Measurements from ENCODE around the gene AFF3.
"Not testable (repeated sequence)": the region's sequence is repeated elsewhere in the genome, so short reads cannot be mapped to it uniquely, and the experiment has no call there.

Gene AFF3

GRCh38 chr2:100106460-100106859 is 35.9 kb downstream of the AFF3 start:
- H3K27me3 ChIP-seq (ENCODE audit: low read depth, low read length): no peaks in the 10 kb centered on the region
- peaks cover 16% of the 10 kb centered on the region for H3K36me3 ChIP-seq (replicated peaks; ENCODE audit: low read depth, low read length)
- H2AFZ ChIP-seq (ENCODE audit: low read depth, low read length): no peak overlapping the region
- no peak overlapping the region for H3K27ac ChIP-seq (ENCODE audit: low read length)
- peak overlapping the region; percentile 82 for H3K4me3 ChIP-seq (ENCODE audit: low read length)
- peaks cover 51% of the 10 kb centered on the region for H3K4me1 ChIP-seq (ENCODE audit: low read length)
- no peaks in the 10 kb centered on the region for H3K9me3 ChIP-seq (ENCODE audit: insufficient read depth, low read length)
- peak overlapping the region; percentile 89 for H3K9ac ChIP-seq (ENCODE audit: low read length)
- H4K20me1 ChIP-seq (ENCODE audit: insufficient read depth, low read length): peaks cover 27% of the 10 kb centered on the region; the same call in 1 of the 2 replicates
- TF ChIP-seq EZH2phosphoT487 (IDR thresholded peaks at IDR 0.05; ENCODE audit: low read depth): no peak
- no peak for TF ChIP-seq CTCF (IDR thresholded peaks at IDR 0.05; ENCODE audit: low read depth, low read length)
- peaks cover 34% of the 10 kb centered on the region for H3K79me2 ChIP-seq (ENCODE audit: low read length)
- H3K4me2 ChIP-seq (ENCODE audit: low read length): peak overlapping the region; percentile 99

- H3K4me2 ChIP-seq (ENCODE audit: low read length): peak overlapping the region; percentile 99
- peak overlapping the region; percentile 76 for H3K27ac ChIP-seq (ENCODE audit: low read length)
- peaks cover 15% of the 10 kb centered on the region for H3K36me3 ChIP-seq (replicated peaks; ENCODE audit: low read depth, low read length)
- H3K4me1 ChIP-seq (ENCODE audit: low read length): peaks cover 43% of the 10 kb centered on the region
- no peak overlapping the region for H2AFZ ChIP-seq (ENCODE audit: low read depth, low read length)
- peak overlapping the region; percentile 89 for H3K9ac ChIP-seq (ENCODE audit: low read length)
- peaks cover 27% of the 10 kb centered on the region; the same call in 1 of the 2 replicates for H4K20me1 ChIP-seq (ENCODE audit: insufficient read depth, low read length)
- H3K27me3 ChIP-seq (ENCODE audit: low read depth, low read length): no peaks in the 10 kb centered on the region
- H3K79me2 ChIP-seq (ENCODE audit: low read length): peaks cover 32% of the 10 kb centered on the region
- no peak for TF ChIP-seq EZH2phosphoT487 (IDR thresholded peaks at IDR 0.05; ENCODE audit: low read depth)
- peak overlapping the region; percentile 82 for H3K4me3 ChIP-seq (ENCODE audit: low read length)
- no peaks in the 10 kb centered on the region for H3K9me3 ChIP-seq (ENCODE audit: insufficient read depth, low read length)
Observed at GRCh38 chr2:100105678-100106054, 36.7 kb downstream of the AFF3 start.

GRCh38 chr2:100104718-100105677 is 37.4 kb downstream of the AFF3 start:
- TF ChIP-seq CTCF (IDR thresholded peaks at IDR 0.05; ENCODE audit: low read depth, low read length) (no peak), EZH2phosphoT487 (IDR thresholded peaks at IDR 0.05; ENCODE audit: low read depth) (no peak)

GRCh38 chr2:100104265-100104664 is 38.1 kb downstream of the AFF3 start:
- not testable (repeated sequence) for H2AFZ ChIP-seq (ENCODE audit: low read depth, low read length); H3K9me3 ChIP-seq (ENCODE audit: insufficient read depth, low read length); H3K4me2 ChIP-seq (ENCODE audit: low read length); H3K27me3 ChIP-seq (ENCODE audit: low read depth, low read length); H3K4me3 ChIP-seq (ENCODE audit: low read length); H3K36me3 ChIP-seq (replicated peaks; ENCODE audit: low read depth, low read length); H3K9ac ChIP-seq (ENCODE audit: low read length)
- Histone ChIP-seq H3K4me1 (ENCODE audit: low read length) (peaks cover 34% of the 10 kb centered on the region), H3K79me2 (ENCODE audit: low read length) (peaks cover 28% of the 10 kb centered on the region), H3K27ac (ENCODE audit: low read length) (0 out of 2 replicates have a peak overlapping the region, but pooled peaks have one; percentile 77), H4K20me1 (ENCODE audit: insufficient read depth, low read length) (peaks cover 17% of the 10 kb centered on the region; the same call in 1 of the 2 replicates)

More at GRCh38 chr2:100104718-100105677, 37.4 kb downstream of the AFF3 start:
- Histone ChIP-seq H3K79me2 (ENCODE audit: low read length) (peaks cover 32% of the 10 kb centered on the region), H2AFZ (ENCODE audit: low read depth, low read length) (no peak overlapping the region), H3K36me3 (replicated peaks; ENCODE audit: low read depth, low read length) (peaks cover 10% of the 10 kb centered on the region), H4K20me1 (ENCODE audit: insufficient read depth, low read length) (peaks cover 22% of the 10 kb centered on the region; the same call in 1 of the 2 replicates), H3K4me3 (ENCODE audit: low read length) (peak overlapping the region; percentile 82), H3K9me3 (ENCODE audit: insufficient read depth, low read length) (no peaks in the 10 kb centered on the region), H3K27ac (ENCODE audit: low read length) (peak overlapping the region; percentile 76), H3K4me1 (ENCODE audit: low read length) (peaks cover 36% of the 10 kb centered on the region), H3K9ac (ENCODE audit: low read length) (peak overlapping the region; percentile 89), H3K27me3 (ENCODE audit: low read depth, low read length) (no peaks in the 10 kb centered on the region), H3K4me2 (ENCODE audit: low read length) (peak overlapping the region; percentile 99)

- H3K27me3 ChIP-seq (ENCODE audit: low read depth, low read length); H2AFZ ChIP-seq (ENCODE audit: low read depth, low read length); H3K9me3 ChIP-seq (ENCODE audit: insufficient read depth, low read length); H3K36me3 ChIP-seq (replicated peaks; ENCODE audit: low read depth, low read length): not testable (repeated sequence)
- peak overlapping the region; percentile 68 for H3K4me2 ChIP-seq (ENCODE audit: low read length)
- peaks cover 28% of the 10 kb centered on the region for H3K79me2 ChIP-seq (ENCODE audit: low read length)
- H3K9ac ChIP-seq (ENCODE audit: low read length): peak overlapping the region; percentile 28; the same call in 1 of the 2 replicates
- peaks cover 34% of the 10 kb centered on the region for H3K4me1 ChIP-seq (ENCODE audit: low read length)
- H4K20me1 ChIP-seq (ENCODE audit: insufficient read depth, low read length): peaks cover 17% of the 10 kb centered on the region; the same call in 1 of the 2 replicates
- peak overlapping the region; percentile 64 for H3K4me3 ChIP-seq (ENCODE audit: low read length)
- H3K27ac ChIP-seq (ENCODE audit: low read length): peak overlapping the region; percentile 77
Observed at GRCh38 chr2:100103527-100104252, 38.7 kb downstream of the AFF3 start.

GRCh38 chr2:100102466-100103180 is 39.8 kb downstream of the AFF3 start:
- H2AFZ ChIP-seq (ENCODE audit: low read depth, low read length); H3K9me3 ChIP-seq (ENCODE audit: insufficient read depth, low read length); H3K9ac ChIP-seq (ENCODE audit: low read length); H3K36me3 ChIP-seq (replicated peaks; ENCODE audit: low read depth, low read length); H3K27me3 ChIP-seq (ENCODE audit: low read depth, low read length): not testable (repeated sequence)
- Histone ChIP-seq H3K4me1 (ENCODE audit: low read length) (peaks cover 30% of the 10 kb centered on the region), H3K4me2 (ENCODE audit: low read length) (peak overlapping the region; percentile 68), H4K20me1 (ENCODE audit: insufficient read depth, low read length) (peaks cover 14% of the 10 kb centered on the region; the same call in 1 of the 2 replicates), H3K79me2 (ENCODE audit: low read length) (peaks cover 22% of the 10 kb centered on the region), H3K4me3 (ENCODE audit: low read length) (peak overlapping the region; percentile 64; the same call in 1 of the 2 replicates), H3K27ac (ENCODE audit: low read length) (peak overlapping the region; percentile 77)

- not testable (repeated sequence) for H3K9ac ChIP-seq (ENCODE audit: low read length); H3K4me3 ChIP-seq (ENCODE audit: low read length); H3K27ac ChIP-seq (ENCODE audit: low read length); H3K9me3 ChIP-seq (ENCODE audit: insufficient read depth, low read length); H2AFZ ChIP-seq (ENCODE audit: low read depth, low read length); H3K27me3 ChIP-seq (ENCODE audit: low read depth, low read length); H3K4me2 ChIP-seq (ENCODE audit: low read length); H3K4me1 ChIP-seq (ENCODE audit: low read length); H4K20me1 ChIP-seq (ENCODE audit: insufficient read depth, low read length); H3K36me3 ChIP-seq (replicated peaks; ENCODE audit: low read depth, low read length); H3K79me2 ChIP-seq (ENCODE audit: low read length)
Observed at GRCh38 chr2:100098855-100099254, 43.5 kb downstream of the AFF3 start.
